Stimulated activated CD8-positive, alpha-beta memory T cell treated with anti-CD3 and anti-CD28 coated beads, Interleukin-2, amount 100 ng/mL, for 1 hour (primary cell): ENCODE results near the gene GPR132.
A peak's percentile ranks its signal among the peaks of the same experiment; 100 is the strongest.
"Not testable (repeated sequence)": the region's sequence is repeated elsewhere in the genome, so short reads cannot be mapped to it uniquely, and the experiment has no call there.

Experiments
- DNase-seq, 2 donors: peaks; one replicate each; pipeline ENCODE4 v3.0.0-alpha.2; 2020; ENCODE audit warnings: low read depth in 2 of 2

Gene GPR132

DNA sequence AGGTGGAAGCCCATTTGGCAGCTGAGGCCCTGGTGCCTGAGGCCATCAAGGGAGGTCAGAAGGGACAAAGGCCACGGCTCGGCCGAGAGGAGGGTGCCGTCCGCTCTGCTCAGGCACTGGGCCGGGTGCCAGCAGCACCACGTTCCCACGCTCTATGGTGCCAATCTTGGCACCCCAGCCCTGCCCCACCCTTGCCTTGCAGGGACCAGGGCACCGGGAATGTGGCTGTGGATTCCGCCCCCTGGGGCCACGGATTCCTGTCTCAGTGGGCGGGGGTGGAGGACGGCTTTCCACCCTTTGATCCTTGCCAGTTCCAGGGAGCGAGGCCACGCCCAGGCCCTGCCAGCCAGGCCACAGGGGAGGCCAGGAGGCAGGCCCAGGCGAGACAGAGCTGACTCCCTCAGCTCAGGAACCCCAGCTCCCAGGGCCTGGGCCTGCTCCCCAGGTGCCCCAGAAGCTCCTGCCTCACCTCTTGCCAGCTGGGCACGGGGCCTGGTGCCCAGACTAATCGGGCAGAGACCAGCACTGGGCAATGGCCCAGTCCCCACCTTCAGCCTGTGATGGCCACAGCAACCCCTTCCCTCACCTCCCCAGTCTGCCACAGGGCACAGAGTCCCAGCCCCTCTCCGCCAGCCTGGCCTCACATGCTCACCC, 26.4 kb upstream of the GPR132 start:
- no peak for DNase-seq

DNA sequence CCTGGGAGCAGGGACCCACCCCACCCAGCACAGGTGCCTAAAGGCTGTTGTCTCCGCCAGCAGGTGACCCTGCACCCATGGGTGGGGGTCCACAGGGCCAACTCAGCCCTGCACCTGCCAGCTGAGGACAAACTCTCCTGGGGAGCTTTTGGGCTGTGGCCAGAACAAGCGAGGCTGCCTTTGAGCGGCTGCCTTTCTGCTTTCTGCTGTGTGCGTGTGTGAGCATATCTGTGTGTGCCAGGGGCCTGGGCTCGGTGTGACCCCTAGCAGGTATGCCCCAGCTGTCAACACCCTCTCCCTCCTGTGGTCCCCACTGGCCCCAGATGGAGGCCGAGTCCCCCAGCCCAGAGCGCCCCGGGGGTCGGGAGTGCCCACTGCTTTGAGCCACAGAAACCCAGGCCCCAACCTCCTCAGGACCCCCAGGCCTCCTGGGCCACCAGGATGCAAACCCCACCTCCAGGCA, 25.9 kb upstream of the GPR132 start:
- DNase-seq, result no peak

DNA sequence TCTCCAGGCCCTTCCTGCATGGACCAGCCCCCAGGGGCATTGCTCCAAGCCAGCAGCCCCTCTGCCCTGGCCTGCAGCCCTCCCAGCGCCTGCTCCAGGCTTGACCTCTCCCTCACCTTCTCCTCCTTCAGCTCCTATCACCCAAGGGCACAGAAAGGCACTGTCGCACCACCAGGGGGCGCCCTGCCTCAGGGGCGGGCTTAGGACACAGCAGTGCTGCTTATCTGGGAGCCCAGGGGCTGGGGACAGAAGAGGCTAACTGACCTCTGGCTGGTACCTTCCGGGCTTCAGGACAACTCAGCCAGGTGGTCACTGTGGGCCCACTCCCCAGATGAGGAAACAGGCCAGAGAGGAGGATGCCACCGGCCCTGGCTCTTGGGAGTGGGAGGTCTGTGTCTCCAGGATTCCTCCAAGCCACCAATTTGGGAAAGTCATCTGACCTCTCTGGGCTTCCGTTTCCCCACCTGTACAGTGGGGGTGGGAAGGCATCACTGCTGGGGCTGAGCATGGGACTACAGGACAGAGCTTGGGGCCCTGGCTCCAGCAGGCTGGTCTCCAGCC, 25.3 kb upstream of the GPR132 start:
- peak; percentile 72 to 78 for DNase-seq

DNA sequence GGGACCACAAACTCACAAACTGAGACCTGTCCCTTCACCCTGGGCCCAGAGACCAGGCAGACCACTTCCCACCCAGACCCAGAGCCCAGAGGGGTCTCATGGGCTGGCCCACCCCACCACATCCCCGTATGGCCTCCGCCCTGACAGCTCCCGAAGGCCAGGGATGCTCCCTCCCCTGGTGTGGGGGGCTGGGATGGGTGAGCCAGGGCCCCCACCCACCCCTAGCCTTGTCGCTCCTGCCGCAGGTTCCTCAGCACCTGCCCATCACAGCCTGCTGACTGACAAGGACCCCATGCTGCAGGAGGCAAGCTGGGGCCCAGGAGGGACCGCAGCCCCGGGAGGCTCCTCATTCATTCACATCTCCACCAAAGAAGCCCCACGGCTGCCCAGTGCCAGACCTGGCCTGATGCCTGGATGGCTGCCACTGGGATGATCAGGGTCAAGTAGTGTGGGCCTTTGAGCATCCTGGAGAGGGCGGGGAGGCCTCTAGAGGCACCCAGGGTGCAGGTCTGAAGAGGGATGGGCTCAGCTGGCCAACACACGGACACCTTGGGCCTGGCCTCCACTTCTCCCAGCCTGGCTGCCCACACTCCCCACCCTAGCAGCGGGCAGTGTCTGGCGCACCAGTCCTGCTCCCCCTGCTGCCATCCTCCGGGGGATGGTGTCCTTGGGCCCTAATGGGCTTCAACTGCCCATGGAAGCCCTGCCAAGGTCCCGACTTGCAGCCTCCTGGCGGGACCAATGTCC, 24.7 kb upstream of the GPR132 start:
- DNase-seq, result no peak

DNA sequence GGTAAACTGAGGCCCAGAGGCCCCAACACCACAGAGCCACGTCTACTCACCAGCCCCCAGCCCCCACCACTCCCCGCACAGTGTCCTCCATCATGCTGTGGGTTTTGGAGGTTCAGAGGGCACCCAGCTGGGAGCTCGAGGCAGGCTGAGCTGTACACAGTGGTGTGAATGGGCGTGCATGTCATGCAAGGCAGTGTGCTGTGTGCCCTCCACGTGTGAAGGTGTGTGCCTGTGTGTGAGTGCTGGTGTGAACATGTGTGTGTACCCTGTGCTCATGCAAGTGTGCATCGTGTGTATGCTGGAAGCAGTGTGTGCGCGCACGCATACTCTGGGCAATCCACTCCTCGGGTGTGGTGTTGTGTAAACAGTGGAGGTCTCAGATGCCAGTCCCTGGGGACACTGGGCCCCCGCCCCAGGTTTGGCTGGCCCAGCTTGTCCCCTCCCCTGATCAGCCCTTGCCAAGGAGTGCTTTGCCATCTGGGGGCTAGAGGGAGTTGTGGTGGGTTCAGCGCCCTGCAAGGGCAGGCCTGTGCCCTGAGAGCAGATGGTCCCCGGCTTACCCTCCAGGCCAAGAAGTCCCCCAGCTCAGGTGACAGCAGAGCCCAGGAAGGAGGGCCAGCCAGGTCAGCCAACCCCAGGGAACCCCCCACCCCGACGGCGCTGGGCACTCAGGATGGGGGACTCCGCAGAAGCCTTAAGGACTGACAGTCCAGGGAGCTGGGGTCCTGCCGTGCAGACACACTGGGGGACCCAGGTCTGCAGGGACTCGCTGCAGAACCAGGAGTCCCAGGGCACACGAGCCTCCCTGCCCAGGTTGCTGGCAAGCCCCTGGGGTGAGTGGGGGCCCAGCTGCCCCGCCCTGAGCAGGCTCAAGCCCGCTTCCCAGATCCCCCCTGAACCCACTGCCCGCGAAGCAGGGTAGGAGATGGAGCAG, 23.8 kb upstream of the GPR132 start:
- no peak for DNase-seq

DNA sequence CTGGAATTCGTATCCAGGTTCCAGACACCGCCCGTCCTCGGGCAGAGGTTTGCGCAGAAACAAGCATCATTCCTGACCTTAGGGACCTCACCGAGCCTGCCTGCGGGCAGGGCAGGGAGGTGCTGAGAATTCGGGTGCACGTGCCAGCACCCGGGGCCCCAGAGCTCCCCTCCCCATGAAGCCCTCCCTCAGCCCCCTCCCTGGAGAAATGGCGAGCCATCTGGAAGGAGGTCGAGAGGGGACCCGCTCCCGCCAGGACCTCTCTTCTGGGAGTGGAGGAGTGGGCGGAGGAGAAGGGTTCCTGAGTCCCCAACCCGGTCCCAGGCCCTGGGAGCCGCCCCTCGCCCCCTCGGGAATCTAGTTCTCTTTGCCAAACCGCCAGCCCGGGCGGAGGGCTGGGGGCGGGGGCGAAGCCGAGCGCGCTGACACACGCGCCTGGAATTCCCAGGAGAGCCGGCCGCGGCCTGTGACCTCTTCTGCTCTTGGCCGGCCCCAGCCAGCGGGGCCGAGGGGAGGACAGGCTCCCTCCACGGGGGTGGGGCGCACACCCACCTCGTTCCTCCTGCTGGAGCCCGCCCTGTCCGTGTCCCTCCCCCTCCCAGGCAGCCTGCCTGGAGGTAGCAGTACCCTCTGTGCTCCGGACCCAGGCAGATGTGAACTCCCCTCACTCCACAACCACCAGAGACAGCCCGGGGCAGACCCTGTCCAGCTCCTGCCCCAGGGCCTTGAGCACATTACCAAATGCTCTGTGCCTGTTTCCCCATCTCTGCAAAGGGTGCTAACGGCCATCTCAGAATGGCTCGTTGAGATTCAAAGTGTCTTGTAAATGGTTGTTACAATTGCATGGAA, 23.0 kb upstream of the GPR132 start:
- DNase-seq, result no peak

DNA sequence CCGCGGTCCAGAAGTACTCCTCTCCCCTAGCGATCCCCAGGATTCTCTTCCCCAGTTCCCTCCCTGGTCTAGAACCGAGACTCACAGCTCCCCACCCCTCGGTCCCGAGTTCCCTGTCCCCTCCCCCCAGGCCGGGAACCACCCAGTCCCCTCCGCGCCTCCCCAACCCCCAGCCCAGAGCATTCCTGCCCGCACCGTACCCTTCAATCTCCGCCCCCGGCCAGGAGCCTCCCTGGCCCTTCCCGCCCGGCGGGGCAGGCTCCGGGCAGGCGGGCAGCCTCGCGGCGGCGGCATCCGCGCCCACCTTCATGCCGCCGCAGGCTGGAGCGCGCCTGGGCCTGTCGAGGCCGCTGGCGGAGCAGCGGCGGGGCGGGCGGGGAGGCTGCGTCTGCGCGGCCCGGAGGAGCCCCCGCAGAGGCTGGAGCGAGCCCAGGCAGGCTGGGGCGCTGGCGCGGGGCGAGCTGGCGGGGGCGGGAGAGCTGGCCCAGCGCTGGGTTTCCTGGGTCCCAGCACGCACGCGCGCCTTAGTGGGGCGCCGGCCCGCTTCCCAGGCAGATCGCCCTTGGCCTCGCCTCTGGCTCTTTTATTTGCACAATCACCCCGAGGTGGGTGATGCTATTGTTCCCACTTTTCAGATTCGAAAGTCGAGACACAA, 22.2 kb upstream of the GPR132 start:
- DNase-seq, result no peak

DNA sequence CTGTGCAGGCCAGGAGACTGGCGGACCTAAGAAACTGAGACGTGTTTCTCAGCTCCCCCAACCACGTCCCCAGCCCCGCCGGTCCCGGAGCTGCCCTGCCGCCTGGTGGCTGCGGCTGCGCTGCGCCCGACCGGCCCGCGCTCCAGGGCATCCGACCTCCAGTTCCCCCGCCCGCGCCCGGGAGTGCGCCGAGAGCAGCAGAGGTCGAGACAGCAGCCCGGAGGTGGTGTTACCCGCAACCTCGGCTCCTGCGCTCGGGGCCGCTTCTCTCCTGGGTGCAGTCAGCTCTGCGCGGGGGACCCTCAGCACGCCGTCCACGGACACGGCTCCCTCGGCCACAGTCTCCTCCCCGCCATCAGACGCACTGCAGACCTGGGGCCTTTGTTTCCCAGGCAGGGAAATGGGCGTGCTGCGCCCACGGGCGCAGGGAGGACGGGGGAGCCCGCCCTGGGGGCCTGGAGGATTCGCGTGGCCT, 21.6 kb upstream of the GPR132 start:
- peak; percentile 78 for DNase-seq

DNA sequence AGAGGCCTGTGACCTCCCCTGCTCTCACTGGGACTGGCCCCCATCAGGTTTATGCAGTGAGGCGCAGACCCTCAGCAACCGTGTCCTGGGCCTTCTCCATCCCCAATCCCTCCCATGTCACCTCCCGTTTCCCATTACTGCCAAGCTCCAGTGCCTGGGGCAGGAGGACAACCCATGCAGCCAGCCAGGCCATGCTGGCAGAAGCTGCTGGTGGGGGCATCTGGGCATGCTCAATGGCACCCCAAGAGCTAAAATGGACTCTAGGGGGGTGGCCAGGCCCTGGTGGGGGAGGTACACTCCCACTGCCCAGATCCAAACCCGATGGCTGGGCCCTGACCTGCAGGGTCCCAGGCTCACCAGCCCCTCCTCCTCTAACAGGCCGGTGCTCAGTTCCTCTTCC, 20.5 kb upstream of the GPR132 start:
- no peak for DNase-seq

DNA sequence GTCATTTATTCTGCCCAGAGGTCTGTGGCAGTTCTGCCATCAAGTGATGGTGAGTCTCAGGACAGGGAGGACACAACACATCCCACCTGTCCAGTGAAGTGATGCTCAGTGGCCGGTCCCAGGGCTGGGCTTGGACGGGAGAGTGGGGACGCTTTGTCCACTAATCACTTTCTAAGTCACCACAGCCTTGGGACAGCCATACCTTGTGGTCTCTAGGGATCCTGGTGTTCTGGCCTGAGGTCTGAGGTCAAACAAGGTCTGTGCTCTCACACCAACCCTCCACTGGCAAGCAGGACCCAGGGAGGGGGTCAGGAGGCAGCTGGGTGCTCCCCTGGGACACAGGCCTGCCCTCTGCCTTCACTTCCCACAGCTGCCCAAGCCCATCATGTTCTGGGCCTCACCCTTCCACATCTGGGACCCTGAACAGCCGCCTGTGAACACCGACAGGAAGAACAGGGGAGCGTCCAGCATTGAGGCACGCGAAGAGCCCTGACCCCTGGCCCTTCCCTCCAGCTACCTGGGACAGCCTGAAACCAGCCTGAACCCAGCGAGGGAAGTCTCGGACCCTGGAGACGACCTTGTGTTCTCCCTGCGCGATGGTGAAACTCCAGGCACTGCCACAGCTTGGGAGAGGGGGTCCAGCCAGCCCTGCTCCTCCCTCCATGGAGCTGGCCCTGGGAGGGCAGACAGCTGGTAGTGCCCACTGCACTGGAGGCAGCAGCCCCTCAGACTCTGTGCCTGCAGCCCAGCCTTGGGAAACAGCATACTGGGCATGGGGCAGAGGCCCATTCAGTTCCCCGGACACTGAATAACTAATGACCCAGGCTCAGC, 19.7 kb upstream of the GPR132 start:
- DNase-seq, result no peak

DNA sequence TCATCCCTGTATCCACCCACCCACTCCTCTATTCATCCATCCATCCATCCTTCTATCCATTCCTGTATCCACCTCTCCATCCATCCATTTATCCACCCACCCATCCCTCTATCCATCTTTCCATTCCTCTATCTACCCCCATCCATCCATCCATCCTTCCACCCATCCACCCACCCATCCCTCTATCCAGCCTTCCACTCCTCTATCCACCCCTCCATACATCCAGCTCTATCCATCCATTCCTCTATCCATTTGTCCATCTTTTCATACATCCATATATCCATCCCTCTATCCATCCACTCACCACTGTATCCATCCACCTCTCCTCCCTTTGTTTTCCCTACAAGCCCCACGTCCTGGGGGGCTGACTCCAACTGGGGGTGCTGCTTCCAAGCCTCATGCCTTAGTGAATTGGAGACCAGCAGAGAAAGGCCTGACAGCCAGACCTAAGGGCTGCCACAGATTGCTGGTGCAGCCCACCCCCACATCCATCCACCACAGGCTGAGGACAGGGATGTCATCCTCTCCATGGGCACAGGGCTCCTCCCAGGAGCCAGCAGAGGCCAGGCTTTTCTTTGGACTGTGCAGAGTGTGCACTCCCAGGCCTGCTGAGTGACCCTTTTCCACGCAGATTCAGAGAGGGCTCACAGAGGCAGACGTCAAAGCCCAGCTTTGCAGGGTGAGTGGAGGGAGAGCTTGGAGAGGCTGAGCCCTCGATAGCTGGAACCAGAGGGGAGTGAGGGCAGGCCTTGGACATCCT, 18.9 kb upstream of the GPR132 start:
- DNase-seq, result no peak

DNA sequence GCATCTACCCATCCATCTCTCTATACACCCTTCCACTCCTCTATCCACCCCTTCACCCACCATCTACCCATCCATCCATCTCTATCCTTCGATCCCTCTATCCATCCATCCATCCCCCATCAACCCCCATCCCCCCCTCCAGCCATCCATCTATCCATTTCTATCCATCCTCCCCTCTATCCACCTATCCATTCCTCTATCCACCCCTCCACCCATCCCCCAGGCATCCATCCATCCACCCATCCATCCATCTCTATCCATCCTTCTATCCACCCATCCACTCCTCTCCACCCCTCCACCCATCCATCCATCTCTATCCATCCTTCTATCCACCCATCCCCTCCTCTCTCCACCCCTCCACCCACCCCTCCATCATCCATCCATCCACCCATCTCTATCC, 17.5 kb upstream of the GPR132 start:
- DNase-seq, result no peak

DNA sequence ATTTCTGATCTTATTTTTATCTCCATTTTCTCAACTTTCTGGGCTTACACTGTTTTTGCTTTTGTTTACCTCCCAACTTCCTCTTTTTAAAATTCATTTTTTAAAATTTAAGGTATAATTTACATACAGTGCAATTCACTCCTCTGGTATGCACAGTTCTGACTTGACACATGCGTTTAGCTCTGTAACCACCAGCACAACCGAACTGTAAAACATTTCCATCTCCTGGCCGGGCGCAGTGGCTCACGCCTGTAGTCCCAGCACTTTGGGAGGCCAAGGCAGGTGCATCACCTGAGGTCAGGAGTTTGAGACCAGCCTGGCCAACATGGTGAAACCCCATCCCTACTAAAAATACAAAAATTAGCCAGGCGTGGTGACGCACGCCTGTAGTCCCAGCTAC, 16.2 kb upstream of the GPR132 start:
- DNase-seq, result not testable (repeated sequence)

DNA sequence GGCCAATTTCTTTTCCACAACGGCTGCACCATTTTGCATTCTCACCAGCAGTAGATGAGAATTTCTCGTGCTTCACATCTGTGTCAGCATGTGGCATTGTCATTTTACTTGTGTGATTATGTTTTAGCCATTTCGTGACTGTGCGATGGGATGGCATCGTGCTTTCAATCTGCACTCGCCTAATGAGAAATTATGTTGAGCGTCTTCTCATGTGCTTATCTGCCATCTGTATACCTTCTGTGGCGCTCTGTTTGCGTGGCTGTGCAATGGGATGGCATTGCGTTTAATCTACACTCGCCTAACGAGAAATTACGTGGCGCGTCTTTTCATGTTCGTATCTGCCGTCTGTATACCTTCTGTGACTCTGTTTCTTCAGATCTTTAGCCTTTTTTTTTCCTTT, 14.9 kb upstream of the GPR132 start:
- DNase-seq, result no peak

DNA sequence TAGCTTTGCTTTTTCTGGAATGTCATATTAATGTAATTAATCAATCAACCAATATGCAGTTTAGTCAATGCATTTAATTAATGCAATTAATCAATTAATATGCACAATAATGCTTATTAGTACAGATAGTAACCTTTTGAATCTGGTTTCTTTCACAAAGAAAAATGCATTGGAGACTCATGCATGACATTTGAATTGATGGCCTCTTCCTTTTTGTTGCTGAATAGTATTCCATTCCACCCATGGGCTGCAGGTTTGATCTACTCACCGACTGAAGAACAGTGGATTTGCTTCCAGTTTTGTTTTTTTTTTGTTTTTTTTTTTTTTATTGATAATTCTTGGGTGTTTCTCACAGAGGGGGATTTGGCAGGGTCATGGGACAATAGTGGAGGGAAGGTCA, 13.1 kb upstream of the GPR132 start:
- DNase-seq, result no peak

DNA sequence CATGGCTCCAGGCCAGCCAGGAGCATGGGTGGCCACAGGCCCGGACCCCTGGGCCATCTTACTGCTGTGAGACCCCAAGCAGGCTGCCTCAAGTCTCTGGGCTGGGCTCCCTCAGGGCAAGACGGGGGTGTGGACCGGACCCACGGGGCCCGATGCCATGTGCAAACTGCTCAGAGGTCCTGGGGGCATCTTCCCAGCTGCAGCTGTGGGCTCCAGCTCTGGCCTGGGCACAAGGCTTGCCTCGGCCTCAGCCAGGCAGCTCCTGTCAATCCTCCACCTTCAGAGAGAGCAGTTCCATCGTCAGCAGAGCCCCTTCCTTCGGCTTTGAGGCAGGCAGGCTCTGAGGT, 12.4 kb upstream of the GPR132 start:
- no peak for DNase-seq

DNA sequence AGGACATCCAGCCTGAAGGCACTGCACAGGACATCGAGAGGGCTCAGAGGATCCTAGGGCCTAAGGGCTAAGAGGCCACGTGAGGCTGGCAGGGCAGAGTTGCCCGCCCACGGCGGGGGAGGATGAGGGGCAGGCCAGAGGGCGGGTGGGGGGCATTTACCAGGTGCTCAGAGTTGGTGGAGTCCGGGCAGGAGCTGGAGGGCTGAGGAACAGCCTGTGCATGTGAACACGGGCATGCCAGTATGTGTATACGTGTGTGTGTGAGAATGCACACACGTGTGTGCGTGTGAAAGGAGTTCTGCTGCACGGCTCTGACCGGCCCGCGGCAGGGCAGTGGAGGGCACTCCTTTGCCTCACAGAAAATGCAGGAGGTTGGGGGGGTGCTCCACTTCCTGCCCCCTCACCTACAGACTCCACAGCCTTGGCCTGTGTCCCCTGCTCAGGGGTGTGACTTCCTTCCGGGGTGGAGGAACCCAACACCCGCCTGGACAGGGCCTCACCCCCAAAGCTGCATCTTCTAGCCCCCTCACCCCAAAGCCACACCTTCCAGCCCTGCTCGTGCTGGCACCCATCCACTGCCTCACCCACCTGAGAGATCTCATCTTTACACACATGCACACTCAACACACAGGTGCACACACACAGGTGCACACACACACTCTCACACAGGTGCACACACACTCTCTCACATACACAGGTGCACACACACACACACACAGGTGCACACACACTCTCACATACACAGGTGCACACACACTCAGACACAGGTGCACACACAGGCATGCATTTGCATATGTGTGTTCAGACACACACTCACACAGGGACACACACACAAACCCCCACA, 11.8 kb upstream of the GPR132 start:
- DNase-seq, result no peak

DNA sequence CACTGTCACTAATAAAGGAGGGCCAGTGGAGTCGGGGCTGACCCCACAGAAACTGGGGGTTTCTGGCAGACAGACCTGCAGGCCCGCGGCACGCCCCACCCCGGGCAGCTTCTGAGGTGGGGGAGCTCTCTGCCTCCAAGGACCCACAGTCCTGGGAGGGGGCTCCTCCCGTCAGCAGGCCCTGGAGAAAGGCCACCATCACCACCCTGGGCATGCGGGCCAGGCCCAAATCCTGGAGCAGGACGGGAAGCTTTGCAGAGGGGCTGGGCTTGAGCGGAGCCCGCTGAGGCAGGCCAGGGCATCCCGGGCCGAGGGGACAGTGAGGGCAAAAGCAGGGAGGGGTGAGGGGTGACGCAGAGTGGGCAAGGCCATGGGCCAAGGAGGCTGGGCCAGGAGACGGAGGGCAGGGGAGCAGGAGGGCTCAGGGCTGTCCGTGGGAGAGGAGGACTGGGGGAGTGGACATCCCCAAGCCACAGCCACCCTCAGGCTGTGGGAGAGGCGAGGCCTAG, 11.1 kb upstream of the GPR132 start:
- no peak for DNase-seq
